Activated naive CD4-positive, alpha-beta T cell treated with anti-CD3 and anti-CD28 coated beads, Interleukin-2, amount 10 ng/mL, durations not matched to agents 7 days and 5 days (primary cell): ENCODE measurements around the gene TTC21A.

ENCODE experiments used
- CTCF ChIA-PET: fragments of 350-600 bp; sonication (Branson Sonifier 250); formaldehyde crosslinking; loops from one replicate; lab custom pipeline; 2021; ENCODE audit warnings: antibody characterized with exemption; lab: Charles Lee
- DNase-seq: peaks from one replicate; pipeline ENCODE4 v3.0.0-alpha.2; 2020
- H3K27ac Mint-ChIP-seq: one replicate; pipeline ENCODE4 v1.8.0; 2021; ENCODE audit warnings: mild to moderate bottlenecking, moderate library complexity, mixed read lengths
- H3K27me3 Mint-ChIP-seq: one replicate; pipeline ENCODE4 v1.8.0; 2021; ENCODE audit warnings: mild to moderate bottlenecking, mixed read lengths
- H3K36me3 Mint-ChIP-seq: one replicate; pipeline ENCODE4 v1.8.0; 2021; ENCODE audit warnings: mixed read lengths
- H3K4me1 Mint-ChIP-seq: one replicate; pipeline ENCODE4 v1.8.0; 2021; ENCODE audit warnings: mixed read lengths
- H3K4me3 Mint-ChIP-seq: one replicate; pipeline ENCODE4 v1.8.0; 2021; ENCODE audit warnings: mild to moderate bottlenecking, moderate library complexity, mixed read lengths
- H3K9me3 Mint-ChIP-seq: one replicate; pipeline ENCODE4 v1.8.0; 2021; ENCODE audit warnings: mixed read lengths

TTC21A gene

DNA sequence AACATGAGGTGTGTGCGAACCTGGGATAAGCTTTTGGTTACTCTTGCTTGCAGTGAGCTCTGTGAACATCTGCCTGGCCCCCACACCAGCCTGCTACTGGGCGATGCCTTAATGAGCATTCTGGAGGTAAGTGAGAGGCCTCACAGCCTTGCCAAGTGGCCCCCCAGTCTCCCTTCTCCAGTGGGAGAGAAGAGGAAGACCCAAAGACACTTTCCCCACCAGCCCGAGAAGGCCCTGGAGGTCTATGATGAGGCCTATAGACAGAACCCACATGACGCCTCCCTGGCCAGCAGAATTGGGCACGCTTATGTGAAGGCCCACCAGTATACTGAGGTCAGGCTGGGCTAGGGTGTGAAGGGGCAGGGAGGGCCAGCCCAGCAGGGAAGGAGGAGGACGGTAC is 22.5 kb downstream of the TTC21A start:
- Mint-ChIP-seq H3K36me3 (no peaks in the 10 kb centered on the region), H3K27me3 (peaks cover 12% of the 10 kb centered on the region), H3K4me3 (no peak overlapping the region), H3K27ac (no peak overlapping the region), H3K9me3 (no peaks in the 10 kb centered on the region), H3K4me1 (peaks cover 32% of the 10 kb centered on the region)
- CTCF ChIA-PET, result interaction anchor here (1.2 to 1.9 kb wide), 4 partner anchors 17 to 162 kb away, joined by 3 to 6 read pairs (median 4); partner anchors contain the start of gene TTC21A
- peak; percentile 17 for DNase-seq

GRCh38 chr3:39130693-39131265 is 23.3 kb downstream of the TTC21A start:
- Mint-ChIP-seq H3K4me3 (no peak overlapping the region), H3K4me1 (peaks cover 32% of the 10 kb centered on the region), H3K27ac (no peak overlapping the region), H3K27me3 (peaks cover 7% of the 10 kb centered on the region), H3K9me3 (no peaks in the 10 kb centered on the region), H3K36me3 (no peaks in the 10 kb centered on the region)
- CTCF ChIA-PET, result interaction anchor here (1.2 to 1.9 kb wide), 6 partner anchors 13 to 162 kb away, joined by 3 to 7 read pairs (median 4); partner anchors contain the start of gene TTC21A
- DNase-seq, result no peak

- Mint-ChIP-seq H3K27ac (no peak overlapping the region), H3K4me3 (no peak overlapping the region), H3K36me3 (no peaks in the 10 kb centered on the region), H3K9me3 (no peaks in the 10 kb centered on the region), H3K27me3 (peaks cover 7% of the 10 kb centered on the region), H3K4me1 (peaks cover 21% of the 10 kb centered on the region)
- DNase-seq, result no peak
- CTCF ChIA-PET, result interaction anchor here (1.0 to 1.9 kb wide), 3 partner anchors 15 to 156 kb away, joined by 3 to 7 read pairs (median 5); no protein-coding TSS in a partner anchor
Observed at GRCh38 chr3:39132096-39133092, 24.9 kb downstream of the TTC21A start.

- Mint-ChIP-seq H3K4me1 (peaks cover 14% of the 10 kb centered on the region), H3K36me3 (no peaks in the 10 kb centered on the region), H3K9me3 (no peaks in the 10 kb centered on the region), H3K27me3 (peaks cover 7% of the 10 kb centered on the region), H3K27ac (no peak overlapping the region), H3K4me3 (no peak overlapping the region)
- CTCF ChIA-PET, result interaction anchor here (1.1 kb wide), 1 partner anchor 157 kb away, joined by 3 read pairs; no protein-coding TSS in a partner anchor
- DNase-seq, result no peak
Observed at GRCh38 chr3:39133093-39133490, 25.6 kb downstream of the TTC21A start.

- peaks cover 7% of the 10 kb centered on the region for H3K4me1 Mint-ChIP-seq
- H3K27ac Mint-ChIP-seq, result no peak overlapping the region
- no peak for DNase-seq
- CTCF ChIA-PET, result interaction anchor here (0.5 to 1.1 kb wide), 2 partner anchors 10 to 156 kb away, joined by 3 read pairs; no protein-coding TSS in a partner anchor
- H3K9me3 Mint-ChIP-seq, result no peaks in the 10 kb centered on the region
- H3K4me3 Mint-ChIP-seq, result no peak overlapping the region
- no peaks in the 10 kb centered on the region for H3K36me3 Mint-ChIP-seq
- peaks cover 7% of the 10 kb centered on the region for H3K27me3 Mint-ChIP-seq
Observed at GRCh38 chr3:39133822-39134221, 26.3 kb downstream of the TTC21A start.

- CTCF ChIA-PET, result interaction anchor here (1.0 kb wide), 1 partner anchor 7 kb away, joined by 3 read pairs; no protein-coding TSS in a partner anchor
- no peak for DNase-seq
- H3K4me3 Mint-ChIP-seq, result no peak overlapping the region
- H3K27ac Mint-ChIP-seq, result no peak overlapping the region
- peaks cover 5% of the 10 kb centered on the region for H3K4me1 Mint-ChIP-seq
- H3K9me3 Mint-ChIP-seq, result no peaks in the 10 kb centered on the region
- H3K27me3 Mint-ChIP-seq, result peaks cover 7% of the 10 kb centered on the region
- H3K36me3 Mint-ChIP-seq, result no peaks in the 10 kb centered on the region
Observed at GRCh38 chr3:39134305-39134704, 26.8 kb downstream of the TTC21A start.

DNA sequence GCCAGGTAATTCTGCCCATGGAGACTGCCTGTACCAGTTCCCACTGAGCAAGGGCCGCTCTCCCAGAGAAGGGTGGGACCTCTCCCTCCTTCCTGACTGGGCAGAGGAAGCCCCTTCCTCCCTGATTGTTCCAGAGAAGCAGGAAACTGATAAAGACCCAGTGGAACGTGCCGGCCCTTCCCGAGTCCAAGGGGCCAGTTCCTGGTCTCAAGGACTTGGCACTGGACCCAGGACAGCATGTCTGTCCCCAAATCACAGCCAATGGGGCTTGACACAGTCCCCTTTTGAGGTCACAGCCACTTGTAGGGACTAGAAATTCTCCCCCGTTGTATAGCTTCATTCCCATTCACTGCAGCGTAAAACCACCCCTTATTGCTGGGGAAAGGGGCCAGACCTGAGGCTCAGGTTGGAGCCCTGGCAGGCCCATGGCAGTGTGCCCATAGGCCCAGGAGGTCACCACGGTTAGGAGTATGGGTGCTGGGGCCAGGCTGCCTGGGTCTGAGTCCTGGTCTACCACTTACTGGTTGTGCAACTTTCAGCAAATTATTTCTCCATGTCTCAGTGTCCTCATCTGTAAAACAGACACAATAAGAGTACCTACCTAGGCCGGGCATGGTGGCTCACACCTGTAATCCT is 27.8 kb downstream of the TTC21A start:
- Mint-ChIP-seq H3K4me1 (peaks cover 5% of the 10 kb centered on the region), H3K27me3 (peaks cover 7% of the 10 kb centered on the region), H3K9me3 (no peaks in the 10 kb centered on the region), H3K27ac (no peak overlapping the region), H3K36me3 (no peaks in the 10 kb centered on the region), H3K4me3 (no peak overlapping the region)
- DNase-seq, result no peak
- CTCF ChIA-PET, result interaction anchor here (1.0 to 1.7 kb wide), 2 partner anchors 8 kb away, joined by 3 to 7 read pairs; no protein-coding TSS in a partner anchor

DNA sequence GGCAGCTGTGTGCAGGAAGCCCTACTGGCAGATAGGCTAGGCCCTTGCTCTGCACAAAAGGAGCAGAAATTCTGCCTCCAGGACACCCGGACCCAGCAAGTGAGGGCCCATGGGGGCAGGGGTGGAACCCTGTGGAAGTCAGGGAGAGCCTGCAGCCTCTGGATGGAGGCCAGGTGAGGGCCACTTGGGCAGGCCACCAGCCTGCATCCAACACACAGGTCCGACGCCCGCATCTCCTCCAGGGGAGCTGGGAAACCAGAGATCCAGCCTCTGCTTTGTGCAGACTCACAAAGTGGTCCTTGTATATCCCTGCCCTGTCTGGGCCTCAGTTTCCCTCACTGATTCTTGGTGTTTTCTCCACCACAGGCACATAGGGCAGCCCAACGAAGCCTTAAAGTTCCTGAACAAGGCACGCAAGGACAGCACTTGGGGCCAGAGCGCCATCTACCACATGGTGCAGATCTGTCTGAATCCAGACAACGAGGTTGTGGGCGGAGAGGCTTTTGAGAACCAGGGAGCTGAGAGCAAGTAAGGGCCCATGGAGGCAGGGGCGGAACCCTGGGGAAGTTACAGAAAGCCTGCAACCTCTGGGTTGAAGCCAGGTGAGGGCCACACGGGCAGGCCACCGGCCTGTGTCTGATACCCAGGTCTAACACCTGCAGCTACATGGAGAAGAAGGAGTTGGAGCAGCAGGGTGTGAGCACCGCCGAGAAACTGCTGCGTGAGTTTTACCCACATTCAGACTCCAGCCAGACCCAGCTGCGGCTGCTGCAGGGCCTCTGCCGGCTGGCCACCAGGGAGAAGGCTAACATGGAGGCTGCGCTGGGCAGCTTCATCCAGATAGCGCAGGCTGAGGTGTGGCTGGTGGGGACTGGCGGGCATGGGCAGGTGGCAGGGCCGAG is 29.3 kb downstream of the TTC21A start:
- no peaks in the 10 kb centered on the region for H3K9me3 Mint-ChIP-seq
- no peak overlapping the region for H3K4me3 Mint-ChIP-seq
- H3K27me3 Mint-ChIP-seq, result peaks cover 7% of the 10 kb centered on the region
- no peak for DNase-seq
- H3K27ac Mint-ChIP-seq, result no peak overlapping the region
- CTCF ChIA-PET, result interaction anchor here (1.2 to 1.7 kb wide), 2 partner anchors 10 to 53 kb away, joined by 3 to 7 read pairs; no protein-coding TSS in a partner anchor
- peaks cover 10% of the 10 kb centered on the region for H3K36me3 Mint-ChIP-seq
- H3K4me1 Mint-ChIP-seq, result peaks cover 5% of the 10 kb centered on the region

GRCh38 chr3:39137435-39137936 is 30.0 kb downstream of the TTC21A start:
- H3K27ac Mint-ChIP-seq, result no peak overlapping the region

GRCh38 chr3:39137991-39138803 is 30.7 kb downstream of the TTC21A start:
- H3K9me3 Mint-ChIP-seq, result no peaks in the 10 kb centered on the region
- peaks cover 2% of the 10 kb centered on the region for H3K27me3 Mint-ChIP-seq
- H3K27ac Mint-ChIP-seq, result no peak overlapping the region
- peaks cover 14% of the 10 kb centered on the region for H3K4me1 Mint-ChIP-seq
- CTCF ChIA-PET, result interaction anchor here (0.6 to 1.2 kb wide), 3 partner anchors 12 to 52 kb away, joined by 3 read pairs; no protein-coding TSS in a partner anchor
- H3K36me3 Mint-ChIP-seq, result peaks cover 21% of the 10 kb centered on the region
- DNase-seq, result no peak
- no peak overlapping the region for H3K4me3 Mint-ChIP-seq

More at GRCh38 chr3:39137435-39137936, 30.0 kb downstream of the TTC21A start:
- peaks cover 9% of the 10 kb centered on the region for H3K4me1 Mint-ChIP-seq
- DNase-seq, result no peak
- CTCF ChIA-PET, result interaction anchor here (0.6 to 1.7 kb wide), 3 partner anchors 10 to 52 kb away, joined by 3 to 7 read pairs (median 3); no protein-coding TSS in a partner anchor
- peaks cover 7% of the 10 kb centered on the region for H3K27me3 Mint-ChIP-seq
- H3K9me3 Mint-ChIP-seq, result no peaks in the 10 kb centered on the region
- H3K4me3 Mint-ChIP-seq, result no peak overlapping the region
- H3K36me3 Mint-ChIP-seq, result peaks cover 14% of the 10 kb centered on the region

- peaks cover 28% of the 10 kb centered on the region for H3K36me3 Mint-ChIP-seq
- H3K4me1 Mint-ChIP-seq, result peaks cover 17% of the 10 kb centered on the region
- H3K9me3 Mint-ChIP-seq, result no peaks in the 10 kb centered on the region
- H3K27me3 Mint-ChIP-seq, result no peaks in the 10 kb centered on the region
- H3K4me3 Mint-ChIP-seq, result no peak overlapping the region
- no peak for DNase-seq
- CTCF ChIA-PET, result interaction anchor here (0.7 to 1.0 kb wide), 2 partner anchors 12 to 13 kb away, joined by 3 to 4 read pairs; no protein-coding TSS in a partner anchor
- no peak overlapping the region for H3K27ac Mint-ChIP-seq
Observed at GRCh38 chr3:39138804-39139415, 31.4 kb downstream of the TTC21A start.
